ENCODE results near the gene PGM5.

Gene PGM5

GRCh38 chr9:68500457-68501381 lies 144.3 kb downstream of the PGM5 start:
- DNase-seq = no peak

DNA sequence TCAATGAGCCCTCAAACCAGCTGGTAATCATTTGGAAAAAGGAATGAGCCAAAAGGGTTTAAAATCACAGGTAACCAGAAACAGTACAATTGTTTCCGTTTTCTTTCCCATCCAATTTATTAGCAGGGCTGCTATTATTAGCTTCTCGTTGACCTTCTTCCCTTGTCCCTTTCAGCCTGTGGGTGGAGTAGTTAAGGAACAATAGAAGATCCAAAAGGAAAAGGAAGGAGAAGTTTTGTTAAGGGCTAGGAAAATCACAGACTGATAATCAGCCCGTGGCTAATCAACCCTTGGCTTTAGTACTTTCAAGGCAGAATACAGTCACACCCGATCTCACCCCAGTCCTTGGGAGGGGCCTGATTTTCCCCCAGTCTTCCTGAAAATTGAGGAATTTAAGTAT lies 145.9 kb downstream of the PGM5 start:
- DNase-seq = no peak

DNA sequence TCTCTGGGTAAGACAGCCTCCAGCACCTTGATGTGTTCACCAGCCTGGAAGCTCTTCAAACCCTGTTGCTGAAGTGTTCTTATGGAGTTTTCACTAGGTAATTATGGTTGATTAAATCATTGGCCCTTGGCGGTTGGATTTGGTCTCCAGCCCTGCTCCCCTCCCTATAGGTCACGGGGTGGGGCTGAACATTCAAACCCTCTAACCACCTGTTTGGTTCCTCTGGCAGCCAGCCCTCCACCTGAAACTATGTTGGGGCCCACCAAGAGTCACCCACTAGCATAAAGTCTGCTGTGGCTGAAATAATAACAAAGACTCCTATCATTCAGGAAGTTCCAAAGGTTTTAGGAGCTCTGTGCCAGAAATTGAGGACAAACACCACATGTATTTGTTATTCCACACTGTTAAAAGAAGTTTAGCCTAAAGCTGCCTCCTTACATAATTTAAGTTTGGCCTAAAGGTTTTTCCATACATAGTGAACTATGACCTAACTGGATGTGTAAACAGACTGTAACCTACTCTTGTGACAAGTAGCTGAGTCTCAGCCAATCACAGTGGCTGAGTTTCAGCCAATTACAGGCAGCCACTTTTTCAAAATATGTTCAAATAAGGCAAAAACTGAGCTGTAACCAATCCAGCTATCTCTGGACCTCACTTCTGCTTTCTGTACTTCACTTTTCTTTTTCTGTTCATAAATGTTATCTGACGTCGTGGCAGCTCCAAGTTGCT lies 149.4 kb downstream of the PGM5 start:
- DNase-seq = no peak

- no peak for DNase-seq
Observed at GRCh38 chr9:68506551-68506950, 150.1 kb downstream of the PGM5 start.

GRCh38 chr9:68507130-68507805 lies 150.9 kb downstream of the PGM5 start:
- no peak for DNase-seq

DNA sequence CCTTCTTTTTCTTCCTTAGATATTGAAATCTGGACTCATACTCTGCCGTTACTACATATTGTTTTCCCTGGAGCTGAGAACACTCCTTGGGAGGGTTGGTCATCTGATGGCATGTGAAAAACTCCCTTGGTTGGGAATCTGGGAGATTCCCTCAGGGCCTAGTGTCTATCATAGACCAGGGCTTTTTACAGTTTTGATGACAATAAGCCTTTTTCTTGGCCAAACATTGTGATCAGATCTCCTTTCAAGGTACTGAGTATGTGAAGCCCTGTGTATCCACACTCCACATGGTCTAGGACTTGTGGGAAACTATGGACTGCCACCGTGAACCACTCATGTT lies 151.4 kb downstream of the PGM5 start:
- no peak for DNase-seq

DNA sequence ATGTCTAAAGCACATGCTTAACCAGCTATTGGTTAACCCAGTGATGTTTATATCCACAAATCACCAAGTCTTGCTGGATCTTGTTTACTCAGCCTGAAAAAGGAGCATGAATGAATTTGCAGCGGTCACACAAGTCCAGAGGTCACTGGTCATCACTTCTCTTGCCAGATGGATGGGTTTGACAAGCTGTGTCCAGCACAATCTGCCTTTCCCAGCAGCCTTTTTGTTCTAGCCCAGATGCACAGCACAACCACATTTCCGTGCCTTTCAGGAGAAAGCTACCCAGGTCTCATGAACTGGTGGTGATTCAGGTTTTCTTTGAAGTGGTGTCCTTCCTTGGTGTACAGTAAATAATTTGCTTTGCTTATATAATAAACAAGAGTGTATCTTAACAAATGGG lies 152.1 kb downstream of the PGM5 start:
- no peak for DNase-seq

GRCh38 chr9:68509689-68510088 lies 153.3 kb downstream of the PGM5 start:
- no peak for DNase-seq

GRCh38 chr9:68513385-68513784 lies 157.0 kb downstream of the PGM5 start:
- no peak for DNase-seq

DNA sequence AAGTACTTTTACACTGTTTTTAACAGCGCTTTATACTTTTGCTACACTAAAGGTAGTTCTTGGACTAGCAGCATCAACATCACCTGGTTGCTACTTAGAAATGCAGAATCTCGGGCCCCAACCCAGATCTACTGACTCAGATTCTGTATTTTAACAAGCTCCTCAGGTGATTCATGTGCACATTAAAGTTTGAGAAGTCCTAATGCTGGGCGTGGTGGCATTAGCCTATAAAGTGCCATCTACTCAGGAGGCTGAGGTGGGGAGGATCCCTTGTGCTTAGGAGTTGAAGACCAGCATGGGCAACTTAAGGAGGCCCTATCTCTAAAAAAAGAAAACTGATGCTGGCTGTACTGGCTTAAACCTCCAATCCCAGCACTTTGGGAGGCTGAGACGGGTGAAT lies 157.6 kb downstream of the PGM5 start:
- no peak for DNase-seq

- DNase-seq = no peak
Observed at GRCh38 chr9:68515326-68516017, 159.1 kb downstream of the PGM5 start.

- no peak for DNase-seq
Observed at GRCh38 chr9:68522131-68522530, 165.7 kb downstream of the PGM5 start.

DNA sequence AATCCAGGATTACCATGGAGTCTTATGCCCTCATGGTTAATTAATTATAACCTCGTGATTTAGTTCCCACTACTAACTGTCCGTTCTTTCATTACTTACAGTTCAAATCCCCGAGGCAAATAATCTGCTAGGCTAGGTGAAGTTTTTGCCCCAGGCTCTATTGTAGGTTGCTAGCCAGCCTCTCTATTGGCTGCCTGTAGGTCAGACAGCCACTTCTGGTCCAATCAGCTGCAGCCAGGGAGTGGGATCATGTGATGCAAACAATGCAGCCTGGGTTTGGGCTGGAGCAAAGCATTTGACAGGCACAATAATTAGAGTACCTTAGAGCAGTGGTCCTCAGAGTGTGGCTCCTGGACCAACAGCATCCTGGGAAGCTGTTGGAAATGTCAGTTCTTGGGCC lies 166.5 kb downstream of the PGM5 start:
- no peak for DNase-seq

DNA sequence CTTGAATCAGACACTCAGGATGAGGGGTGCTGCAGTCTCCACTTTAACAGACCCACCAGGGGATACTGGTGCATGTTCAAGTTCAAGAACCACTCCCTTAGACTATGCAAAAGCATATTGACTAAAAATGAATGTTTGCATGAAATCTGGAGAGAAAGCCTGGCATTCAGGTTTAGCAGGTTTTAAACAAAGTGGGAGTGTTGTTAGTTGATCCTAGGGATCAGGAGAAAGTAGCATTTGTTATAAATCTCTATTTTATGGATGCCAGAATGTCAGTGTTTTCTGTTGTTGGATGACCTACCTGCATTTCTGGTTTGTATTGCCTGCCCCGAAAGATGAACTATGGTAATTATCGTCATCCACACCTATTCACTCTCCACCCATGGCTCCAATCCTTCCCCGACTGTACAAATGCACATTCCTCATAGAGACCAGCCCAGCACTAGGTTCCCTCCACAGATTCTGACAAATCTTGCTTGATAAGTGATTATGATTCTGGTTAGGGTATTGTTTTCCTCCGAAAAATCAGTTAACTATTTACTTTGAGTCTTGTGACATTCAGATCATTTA lies 167.0 kb downstream of the PGM5 start:
- DNase-seq = no peak

DNA sequence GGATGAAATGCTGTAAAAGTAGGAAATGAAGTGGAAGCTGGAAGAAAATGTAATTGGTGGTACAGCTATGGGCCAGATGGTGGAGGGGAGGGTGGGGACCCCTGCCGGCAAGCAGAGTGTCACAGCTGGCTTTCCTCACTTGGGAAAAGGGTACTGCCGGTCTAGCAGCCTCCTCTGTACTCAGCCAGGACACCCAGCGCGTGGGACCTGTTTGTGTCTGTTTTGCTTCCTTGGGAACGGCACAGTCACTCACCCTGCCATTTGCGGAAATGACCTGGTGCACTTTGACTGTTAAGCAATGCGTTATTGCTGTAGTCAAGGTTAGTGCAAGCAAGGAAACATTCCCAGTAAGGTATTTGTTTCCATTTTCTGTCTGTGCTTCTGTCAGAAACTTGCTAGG lies 174.2 kb downstream of the PGM5 start:
- no peak for DNase-seq

GRCh38 chr9:68532131-68532530 lies 175.7 kb downstream of the PGM5 start:
- no peak for DNase-seq

GRCh38 chr9:68533678-68534077 lies 177.3 kb downstream of the PGM5 start:
- no peak for DNase-seq

DNA sequence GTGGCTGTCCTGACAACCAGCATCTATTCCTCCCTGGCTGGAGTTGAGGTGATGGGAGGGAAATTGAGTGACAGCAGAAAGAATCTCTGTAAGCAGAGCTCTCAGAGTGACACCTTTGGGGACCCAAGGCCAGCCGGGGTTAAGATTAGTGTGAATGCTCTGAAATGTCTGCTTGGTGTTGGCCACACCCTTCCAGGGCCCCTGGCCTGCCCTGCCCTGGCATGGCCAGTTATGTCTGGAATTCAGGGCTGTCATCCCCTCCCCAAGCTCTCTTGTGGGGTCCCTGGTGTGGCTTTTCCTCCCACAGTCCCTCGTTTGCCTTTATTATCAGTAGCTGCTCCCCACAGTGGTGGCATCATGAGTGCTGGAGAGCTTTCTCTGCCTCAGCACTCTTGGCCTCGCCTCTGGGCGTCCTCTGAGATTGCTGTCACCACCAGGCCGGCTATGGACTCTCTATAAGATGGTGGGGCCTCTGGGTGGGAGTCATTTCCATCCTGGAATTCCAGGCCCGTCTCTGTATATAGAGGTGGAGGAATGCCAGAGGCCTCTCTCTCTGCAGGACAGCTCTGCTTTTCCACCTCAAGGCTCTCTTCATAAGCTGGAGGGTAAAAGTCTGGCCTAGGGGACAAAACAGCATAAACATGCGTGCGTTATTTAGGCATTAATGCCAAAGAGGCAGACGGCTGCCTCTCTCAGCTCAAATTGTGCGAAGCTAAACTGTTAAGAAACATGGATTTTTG lies 180.6 kb downstream of the PGM5 start:
- no peak for DNase-seq

DNA sequence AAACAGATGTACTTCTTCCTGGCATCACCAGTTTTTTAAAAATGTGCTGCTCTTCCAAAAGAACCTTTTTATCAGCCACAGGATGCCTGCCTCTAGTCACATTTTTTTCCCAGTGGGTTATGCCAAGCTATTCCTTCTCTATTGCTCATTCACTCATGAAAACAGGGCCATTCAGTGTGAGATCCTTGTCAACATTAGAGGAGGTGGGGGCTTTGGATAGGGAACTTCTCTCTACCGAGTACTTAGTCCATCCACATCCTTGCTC lies 181.1 kb downstream of the PGM5 start:
- no peak for DNase-seq

GRCh38 chr9:68538200-68538599 lies 181.8 kb downstream of the PGM5 start:
- no peak for DNase-seq

GRCh38 chr9:68540712-68541535 lies 184.5 kb downstream of the PGM5 start, which contains the start of gene TMEM252:
Gene TMEM252 (minus strand): TSS chr9:68540883. CDS start chr9:68540814, 69 bp downstream.
- DNase-seq = no peak

Data from COR-L47 (cell line).